Measurements from ENCODE around the gene ELP6. TPM values are rescaled to one million over a fixed set of nuclear protein-coding genes. Genes with fewer than 3 reads are reported as not detected.
A peak's percentile ranks its signal among the peaks of the same experiment; 100 is the strongest.
"Not testable (repeated sequence)": the region's sequence is repeated elsewhere in the genome, so short reads cannot be mapped to it uniquely, and the experiment has no call there.

ELP6 gene
- total and polyA plus RNA-seq, 8 donors = 7.4 to 25.6 (median 11.2) TPM

GRCh38 chr3:47475570-47476329, 37.8 kb downstream of the ELP6 start, which contains the start of gene SCAP:
TSS of gene SCAP (minus strand) at chr3:47475941. CDS start at chr3:47442993, 32,948 bp downstream.
- no peaks in the 10 kb centered on the region for H3K27me3 ChIP-seq
- peak; percentile 91 to 97 (median 94) for TF ChIP-seq CTCF (IDR thresholded peaks at IDR 0.05)
- peak within 1 kb of the TSS; percentile 66 to 77 (median 71) for H3K27ac ChIP-seq
- ATAC-seq (peak; percentile 95 to 99 (median 98)), FAIRE-seq (no peak), DNase-seq (peak; percentile 92 to 99 (median 96))
- no peaks in the 10 kb centered on the region for H3K36me3 ChIP-seq
- H3K4me3 ChIP-seq = peak within 1 kb of the TSS; percentile 64 to 97 (median 82)
- H3K9me3 ChIP-seq = no peaks in the 10 kb centered on the region
- intact Hi-C loops (cut with DNase I) = loop anchor here in 2 of 3 donors (5.0 kb wide), 2 partner anchors 53 to 58 kb away; no protein-coding TSS in a partner anchor
- H3K4me1 ChIP-seq = peaks cover 0 to 20% (median 8%) of the 10 kb centered on the region in 3 donors
- WGBS, 2 donors = 1% methylated on average over 59 to 88 of the region's 88 CpGs

- 1% methylated on average over 23 to 24 of the region's 24 CpGs for WGBS, 2 donors
- intact Hi-C loops (cut with DNase I) = loop anchor here in 2 of 3 donors (5.0 kb wide), 2 partner anchors 53 to 58 kb away; no protein-coding TSS in a partner anchor
- Histone ChIP-seq H3K9me3 (no peaks in the 10 kb centered on the region), H3K4me3 (peak overlapping the region; percentile 64 to 97 (median 82)), H3K36me3 (no peaks in the 10 kb centered on the region), H3K4me1 (peaks cover 0 to 20% (median 8%) of the 10 kb centered on the region in 3 donors), H3K27me3 (no peaks in the 10 kb centered on the region), H3K27ac (peak overlapping the region; percentile 66 to 77 (median 71))
- FAIRE-seq (no peak), ATAC-seq (peak in 3 of 4 donors; percentile 3 to 4 (median 3)), DNase-seq (peak in 1 of 6 donors; percentile 10)
- TF ChIP-seq CTCF (IDR thresholded peaks at IDR 0.05) = no peak
Observed at GRCh38 chr3:47475029-47475569, 38.4 kb downstream of the ELP6 start.

GRCh38 chr3:47473391-47473790, 40.1 kb downstream of the ELP6 start:
- H3K4me3 ChIP-seq = no peak overlapping the region
- 14 to 18% methylated on average over 3 of the region's 3 CpGs for WGBS, 2 donors
- no peaks in the 10 kb centered on the region for H3K9me3 ChIP-seq
- no peak for TF ChIP-seq CTCF (IDR thresholded peaks at IDR 0.05)
- H3K27ac ChIP-seq = no peak overlapping the region
- intact Hi-C loops (cut with DNase I) = no loop called here
- no peaks in the 10 kb centered on the region for H3K27me3 ChIP-seq
- DNase-seq (no peak), FAIRE-seq (no peak), ATAC-seq (no peak)
- peaks cover 0 to 20% (median 8%) of the 10 kb centered on the region in 3 donors for H3K4me1 ChIP-seq
- no peaks in the 10 kb centered on the region for H3K36me3 ChIP-seq

GRCh38 chr3:47469616-47470015, 43.9 kb downstream of the ELP6 start:
- no peak for TF ChIP-seq CTCF (IDR thresholded peaks at IDR 0.05)
- Histone ChIP-seq H3K27me3 (no peaks in the 10 kb centered on the region), H3K9me3 (no peaks in the 10 kb centered on the region), H3K27ac (no peak overlapping the region), H3K4me3 (no peak overlapping the region), H3K36me3 (no peaks in the 10 kb centered on the region), H3K4me1 (peaks cover 0 to 14% (median 6%) of the 10 kb centered on the region in 3 donors)
- 88 to 89% methylated on average over 3 of the region's 3 CpGs for WGBS, 2 donors
- DNase-seq (peak in 1 of 6 donors; percentile 6), FAIRE-seq (no peak), ATAC-seq (no peak)
- intact Hi-C loops (cut with DNase I) = no loop called here

GRCh38 chr3:47468315-47468714, 45.2 kb downstream of the ELP6 start:
- intact Hi-C loops (cut with DNase I); ATAC-seq; DNase-seq; H3K36me3 ChIP-seq; H3K9me3 ChIP-seq; H3K4me3 ChIP-seq; H3K4me1 ChIP-seq; H3K27ac ChIP-seq; FAIRE-seq; H3K27me3 ChIP-seq: not testable (repeated sequence)
- 93 to 100% methylated on average over 1 of the region's 1 CpG for WGBS, 2 donors

Data from pancreas (tissue), 10 donors.